CD4-positive, alpha-beta T cell (primary cell): Measurements from ENCODE around the gene FBRSL1. TPM values are rescaled to one million over a fixed set of nuclear protein-coding genes. Genes with fewer than 3 reads are reported as not detected.

Experiments
- ATAC-seq: fragments of 200-7000 bp; cut with Tn5 transposase; one replicate; pipeline ENCODE4 v1.10.0; 2022; ENCODE audit warnings: mild to moderate bottlenecking; ENCODE audit not compliant: poor library complexity
- CTCF ChIA-PET: fragments of 350-600 bp; sonication (Branson Sonifier 250); formaldehyde crosslinking; loops from one replicate; lab custom pipeline; 2021; ENCODE audit warnings: antibody characterized with exemption, inconsistent platforms; lab: Charles Lee
- POLR2A ChIA-PET: fragments of 350-600 bp; sonication (Branson Sonifier 250); formaldehyde crosslinking; loops from one replicate; lab custom pipeline; 2021; ENCODE audit warnings: antibody characterized with exemption, inconsistent platforms; lab: Charles Lee
- DNase-seq, 14 experiments: peaks; one replicate each; pipeline ENCODE4 v3.0.0-alpha.2; 2013 to 2020; ENCODE audit warnings: mixed read lengths in 2 of 14
- H3K27ac ChIP-seq, 2 donors: one replicate each; pipeline versions ENCODE4 v1.5.1 to v1.7.0; 2013; ENCODE audit warnings: low read length in 2 of 2, low read depth in 1 of 2, mild to moderate bottlenecking in 1 of 2
- H3K27me3 ChIP-seq, 2 experiments: 1 replicate in 1 of 2; 2 replicates in 1 of 2; pipeline versions ENCODE4 v1.6.1 to v1.7.0; 2013; ENCODE audit warnings: low read length in 2 of 2, control low read depth in 1 of 2, mild to moderate bottlenecking in 1 of 2, moderate library complexity in 1 of 2; ENCODE audit not compliant: insufficient read depth in 2 of 2, control insufficient read depth in 1 of 2
- H3K36me3 ChIP-seq: one replicate; pipeline ENCODE4 v1.6.1; 2013; ENCODE audit warnings: low read length, control low read depth; ENCODE audit not compliant: insufficient read depth
- H3K4me1 ChIP-seq: one replicate; pipeline ENCODE4 v1.6.1; 2013; ENCODE audit warnings: low read length, control low read depth; ENCODE audit not compliant: insufficient read depth
- H3K4me3 ChIP-seq: one replicate; pipeline ENCODE4 v1.5.1; 2013; ENCODE audit warnings: mild to moderate bottlenecking, low read length, moderate library complexity
- H3K9me3 ChIP-seq, 2 experiments: 1 replicate in 1 of 2; 2 replicates in 1 of 2; pipeline versions ENCODE4 v1.6.1 to v1.7.0; 2013; ENCODE audit warnings: low read length in 2 of 2, mild to moderate bottlenecking in 2 of 2, control low read depth in 1 of 2, moderate library complexity in 1 of 2; ENCODE audit not compliant: control insufficient read depth in 1 of 2, insufficient read depth in 1 of 2
- H3K27ac Mint-ChIP-seq: one replicate; pipeline ENCODE4 v1.8.0; 2020; ENCODE audit warnings: mixed read lengths
- H3K27me3 Mint-ChIP-seq: one replicate; pipeline ENCODE4 v1.8.0; 2021; ENCODE audit warnings: mixed read lengths
- H3K36me3 Mint-ChIP-seq: one replicate; pipeline ENCODE4 v1.8.0; 2021; ENCODE audit warnings: low read depth, mixed read lengths
- H3K4me1 Mint-ChIP-seq: one replicate; pipeline ENCODE4 v1.8.0; 2021; ENCODE audit warnings: low read depth, mixed read lengths
- H3K4me3 Mint-ChIP-seq: one replicate; pipeline ENCODE4 v1.8.0; 2020; ENCODE audit warnings: mild to moderate bottlenecking, mixed read lengths
- H3K9me3 Mint-ChIP-seq: one replicate; pipeline ENCODE4 v1.8.0; 2020; ENCODE audit warnings: mixed read lengths
- CTCF ChIP-seq: fragments of 200-600 bp; IDR thresholded peaks from one replicate; pipeline ENCODE4 v1.8.0; 2022; ENCODE audit warnings: antibody characterized with exemption, mild to moderate bottlenecking
- intact Hi-C, 2 experiments: fragments of 100-400 bp; cut with DNase I in 1 of 2; cut with micrococcal nuclease in 1 of 2; formaldehyde crosslinking; loops; one replicate each; pipeline versions ENCODE4 v1.15.1 to v1.9.0; 2023 to 2025; cut with DNase I, micrococcal nuclease
- total RNA-seq, 174 experiments: library from RNA in 2 of 174; stranded (reverse) in 2 of 174; gene quantifications; one replicate each; pipeline ENCODE4 v1.2.3 and lab custom pipeline; 2021 to 2026

Gene FBRSL1
- total RNA-seq, 2 experiments from 2014 or later: 75.8 to 80.7 TPM

DNA sequence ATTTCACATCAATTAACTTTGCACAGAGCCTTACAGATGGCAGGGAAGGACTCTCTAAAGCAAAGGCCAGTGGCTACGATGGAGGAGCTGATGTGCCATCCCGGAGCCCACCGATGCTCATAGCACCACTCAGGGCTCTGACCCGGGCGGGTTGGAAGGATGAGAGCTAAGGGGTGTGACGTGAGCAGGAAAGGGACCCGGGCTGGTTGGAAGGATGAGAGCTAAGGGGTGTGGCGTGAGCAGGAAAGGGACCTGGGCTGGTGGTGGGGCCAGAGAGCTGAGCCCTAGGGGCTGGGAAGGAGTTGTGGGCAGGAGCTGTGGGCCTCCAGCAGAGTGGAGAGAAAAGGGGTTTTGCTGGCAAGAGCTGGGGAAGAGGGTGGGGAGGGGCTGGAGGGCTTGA, 3.8 kb upstream of the FBRSL1 start:
- H3K36me3 Mint-ChIP-seq: peaks cover 3% of the 10 kb centered on the region
- H3K27me3 Mint-ChIP-seq: no peaks in the 10 kb centered on the region
- POLR2A ChIA-PET: interaction anchor here (1.4 to 4.6 kb wide), 3 partner anchors 9 to 56 kb away, joined by 4 to 69 read pairs (median 11); no protein-coding TSS in a partner anchor
- H3K4me3 Mint-ChIP-seq: peak overlapping the region; percentile 42
- peak overlapping the region; percentile 81 for H3K27ac Mint-ChIP-seq
- H3K4me1 Mint-ChIP-seq: peaks cover 43% of the 10 kb centered on the region
- no peak for ATAC-seq
- TF ChIP-seq CTCF: no peak
- H3K4me1 ChIP-seq: peaks cover 37% of the 10 kb centered on the region
- CTCF ChIA-PET: no interaction called here
- no peaks in the 10 kb centered on the region for H3K36me3 ChIP-seq
- H3K4me3 ChIP-seq: no peak overlapping the region
- H3K9me3 ChIP-seq: no peaks in the 10 kb centered on the region
- no peak for DNase-seq
- intact Hi-C loops: loop anchor here (5.0 kb wide), 2 partner anchors 39 to 299 kb away; no protein-coding TSS in a partner anchor
- no peak overlapping the region for H3K27ac ChIP-seq
- H3K27me3 ChIP-seq: no peaks in the 10 kb centered on the region
- H3K9me3 Mint-ChIP-seq: no peaks in the 10 kb centered on the region

DNA sequence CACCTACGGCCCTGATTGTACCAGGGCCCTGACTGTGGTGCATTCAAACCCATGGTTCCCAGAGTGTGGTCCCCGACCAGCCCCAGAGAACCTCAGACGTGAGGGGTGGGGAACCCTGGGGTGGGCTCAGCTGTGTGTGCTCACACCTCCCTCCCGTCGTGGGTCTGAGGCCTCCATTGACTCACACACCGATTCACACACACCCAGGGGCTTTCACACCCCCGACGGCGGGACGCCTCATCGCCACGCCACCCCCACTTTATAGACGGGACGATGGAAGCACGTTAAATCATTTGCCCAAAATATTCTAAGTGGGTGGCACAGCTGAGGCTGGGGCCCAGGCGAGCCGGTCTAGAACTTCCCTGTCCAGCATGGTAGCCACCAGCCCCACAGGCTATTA, 3.4 kb upstream of the FBRSL1 start:
- H3K36me3 Mint-ChIP-seq: peaks cover 6% of the 10 kb centered on the region
- no peak for DNase-seq
- Histone ChIP-seq H3K27ac (no peak overlapping the region), H3K36me3 (no peaks in the 10 kb centered on the region), H3K9me3 (no peaks in the 10 kb centered on the region), H3K4me1 (peaks cover 41% of the 10 kb centered on the region), H3K27me3 (no peaks in the 10 kb centered on the region), H3K4me3 (no peak overlapping the region)
- TF ChIP-seq CTCF: no peak
- CTCF ChIA-PET: no interaction called here
- no peaks in the 10 kb centered on the region for H3K27me3 Mint-ChIP-seq
- POLR2A ChIA-PET: interaction anchor here (1.4 to 4.6 kb wide), 3 partner anchors 10 to 56 kb away, joined by 4 to 69 read pairs (median 11); no protein-coding TSS in a partner anchor
- H3K27ac Mint-ChIP-seq: peak overlapping the region; percentile 97
- ATAC-seq: no peak
- H3K4me3 Mint-ChIP-seq: peak overlapping the region; percentile 86
- H3K4me1 Mint-ChIP-seq: peaks cover 42% of the 10 kb centered on the region
- intact Hi-C loops: loop anchor here (5.0 kb wide), 2 partner anchors 39 to 299 kb away; no protein-coding TSS in a partner anchor
- H3K9me3 Mint-ChIP-seq: no peaks in the 10 kb centered on the region

DNA sequence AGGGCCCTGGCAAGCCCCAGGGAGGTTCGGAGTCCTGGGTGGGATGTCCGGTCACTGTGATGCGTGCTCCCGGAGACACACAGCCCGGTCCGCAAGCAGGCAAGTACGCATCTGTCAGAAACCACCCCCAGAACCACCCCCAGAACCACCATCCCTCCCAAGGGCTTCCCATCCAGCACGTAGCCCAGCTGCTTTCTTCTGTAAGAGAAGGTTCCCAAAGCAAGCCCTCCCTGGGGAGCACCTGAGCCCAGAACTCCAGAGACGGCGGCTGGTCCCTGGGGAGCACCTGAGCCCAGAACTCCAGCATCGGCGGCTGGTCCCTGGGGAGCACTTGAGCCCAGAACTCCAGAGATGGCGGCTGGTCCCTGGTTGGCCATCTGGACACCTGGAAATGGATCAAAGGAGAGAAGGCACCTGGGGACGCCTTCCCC, 2.6 kb upstream of the FBRSL1 start:
- Mint-ChIP-seq H3K9me3 (no peaks in the 10 kb centered on the region), H3K36me3 (peaks cover 12% of the 10 kb centered on the region), H3K27me3 (no peaks in the 10 kb centered on the region), H3K27ac (peak overlapping the region; percentile 97), H3K4me3 (peak overlapping the region; percentile 91), H3K4me1 (peaks cover 48% of the 10 kb centered on the region)
- H3K9me3 ChIP-seq: no peaks in the 10 kb centered on the region
- H3K4me3 ChIP-seq: no peak overlapping the region
- ChIA-PET POLR2A (interaction anchor here (0.8 to 4.6 kb wide), 3 partner anchors 10 to 57 kb away, joined by 3 to 69 read pairs (median 11); no protein-coding TSS in a partner anchor), CTCF (no interaction called here)
- peak overlapping the region in 1 of 2 donors; percentile 16 for H3K27ac ChIP-seq
- no peak for TF ChIP-seq CTCF
- H3K4me1 ChIP-seq: peaks cover 49% of the 10 kb centered on the region
- H3K36me3 ChIP-seq: no peaks in the 10 kb centered on the region
- DNase-seq: no peak
- intact Hi-C loops: loop anchor here (5.0 kb wide), 2 partner anchors 40 to 300 kb away; no protein-coding TSS in a partner anchor
- no peak for ATAC-seq
- H3K27me3 ChIP-seq: no peaks in the 10 kb centered on the region
